Keratinocyte (primary cell): ENCODE data around the gene LASP1NB.

ENCODE experiments used
- CTCF ChIP-seq, 3 experiments: IDR thresholded peaks in 1 of 3; conservative IDR thresholded peaks in 1 of 3; optimal IDR thresholded peaks in 1 of 3; 2 replicates in 2 of 3; 3 replicates in 1 of 3; pipeline versions ENCODE3 to v1.5.1; 2011; ENCODE audit warnings: low read length in 3 of 3, mild to moderate bottlenecking in 3 of 3, moderate library complexity in 2 of 3, control low read depth in 1 of 3, inconsistent platforms in 1 of 3; ENCODE audit not compliant: insufficient read depth in 2 of 3; ENCODE audit errors: extremely low read depth in 1 of 3
- EZH2 ChIP-seq: IDR thresholded peaks from one replicate; pipeline ENCODE4 v1.6.1; 2012; ENCODE audit warnings: inconsistent platforms, mild to moderate bottlenecking, low read length, moderate library complexity

- TF ChIP-seq CTCF (optimal IDR thresholded peaks at IDR 0.05 in 1 of 3, IDR thresholded peaks at IDR 0.05 in 1 of 3, conservative IDR thresholded peaks at IDR 0.05 in 1 of 3; ENCODE audit: extremely low read depth in 1 of 3, insufficient read depth in 2 of 3, low read length in 3 of 3) (no peak), EZH2 (no peak)
Measured at GRCh38 chr17:38889745-38890409, 35.5 kb upstream of the LASP1NB start.
